IMR-90 (cell line): ENCODE measurements around the gene DLG5.

Source experiments
- CHD1 ChIP-seq: IDR thresholded peaks from 2 replicates; pipeline ENCODE4 v1.6.1; 2012; ENCODE audit warnings: low read depth, low read length, improper control_type of control experiment
- POLR2A ChIP-seq: IDR thresholded peaks from 2 replicates; pipeline ENCODE4 v1.6.1; 2012; ENCODE audit warnings: mild to moderate bottlenecking, low read depth, low read length
- RCOR1 ChIP-seq: IDR thresholded peaks from 2 replicates; pipeline ENCODE4 v1.6.1; 2012; ENCODE audit warnings: mild to moderate bottlenecking, low read length, improper control_type of control experiment; ENCODE audit not compliant: insufficient replicate concordance
- TF ChIP-seq, protein P1 (sequence below): conservative IDR thresholded peaks from 2 replicates; pipeline ENCODE4 v1.5.1; 2012; ENCODE audit warnings: mild to moderate bottlenecking, low read depth, low read length, improper control_type of control experiment

GRCh38 chr10:77940225-77940624, 13.7 kb upstream of the DLG5 start:
- TF ChIP-seq, protein P1, sequence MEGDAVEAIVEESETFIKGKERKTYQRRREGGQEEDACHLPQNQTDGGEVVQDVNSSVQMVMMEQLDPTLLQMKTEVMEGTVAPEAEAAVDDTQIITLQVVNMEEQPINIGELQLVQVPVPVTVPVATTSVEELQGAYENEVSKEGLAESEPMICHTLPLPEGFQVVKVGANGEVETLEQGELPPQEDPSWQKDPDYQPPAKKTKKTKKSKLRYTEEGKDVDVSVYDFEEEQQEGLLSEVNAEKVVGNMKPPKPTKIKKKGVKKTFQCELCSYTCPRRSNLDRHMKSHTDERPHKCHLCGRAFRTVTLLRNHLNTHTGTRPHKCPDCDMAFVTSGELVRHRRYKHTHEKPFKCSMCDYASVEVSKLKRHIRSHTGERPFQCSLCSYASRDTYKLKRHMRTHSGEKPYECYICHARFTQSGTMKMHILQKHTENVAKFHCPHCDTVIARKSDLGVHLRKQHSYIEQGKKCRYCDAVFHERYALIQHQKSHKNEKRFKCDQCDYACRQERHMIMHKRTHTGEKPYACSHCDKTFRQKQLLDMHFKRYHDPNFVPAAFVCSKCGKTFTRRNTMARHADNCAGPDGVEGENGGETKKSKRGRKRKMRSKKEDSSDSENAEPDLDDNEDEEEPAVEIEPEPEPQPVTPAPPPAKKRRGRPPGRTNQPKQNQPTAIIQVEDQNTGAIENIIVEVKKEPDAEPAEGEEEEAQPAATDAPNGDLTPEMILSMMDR, result no peak
- TF ChIP-seq RCOR1, result no peak
- TF ChIP-seq CHD1, result no peak
- no peak for TF ChIP-seq POLR2A
